IMR-90 (cell line): ENCODE results near the gene DAAM2. TPM values are rescaled to one million over a fixed set of nuclear protein-coding genes. Genes with fewer than 3 reads are reported as not detected.
A peak's percentile ranks its signal among the peaks of the same experiment; 100 is the strongest.

Experiments
- ATAC-seq: fragments of 200-7000 bp; cut with Tn5 transposase; 2 replicates; pipeline ENCODE4 v1.9.1; 2020; ENCODE audit warnings: low read depth, mild to moderate bottlenecking, moderate library complexity
- BruUV-seq: library from RNA; stranded (reverse); fragments of 400-500 nt; replicated peaks from 2 replicates; lab custom pipeline; 2021; lab: Mats Ljungman, UMichigan
- CTCF ChIA-PET: fragments of 300-600 bp; formaldehyde crosslinking; extraction: SDS; loops from one replicate; lab custom pipeline; 2021; ENCODE audit warnings: antibody characterized with exemption; lab: Yijun Ruan, JAX
- POLR2A ChIA-PET: fragments of 300-600 bp; sonication (Branson Sonifier 250); formaldehyde crosslinking; loops from one replicate; lab custom pipeline; 2022; ENCODE audit warnings: antibody characterized with exemption; ENCODE audit not compliant: unreplicated experiment; lab: Charles Lee
- DNase-seq: peaks from one replicate; pipeline ENCODE4 v3.0.0; 2013
- H2AFZ ChIP-seq: replicated peaks from 2 replicates; pipeline ENCODE3; 2013; ENCODE audit warnings: low read length, mild to moderate bottlenecking; ENCODE audit not compliant: poor library complexity
- H2AK5ac ChIP-seq: 2 replicates; pipeline ENCODE4 v1.6.1; 2013; ENCODE audit warnings: low read depth, low read length, inconsistent platforms
- H2AK9ac ChIP-seq: replicated peaks from 2 replicates; pipeline ENCODE3; 2013; ENCODE audit warnings: mild to moderate bottlenecking, low read depth, low read length, moderate library complexity; ENCODE audit not compliant: poor library complexity
- H2BK120ac ChIP-seq: 2 replicates; pipeline ENCODE4 v1.6.1; 2013; ENCODE audit warnings: low read depth, low read length, inconsistent platforms
- H2BK15ac ChIP-seq: 3 replicates; pipeline ENCODE4 v1.6.1; 2013; ENCODE audit warnings: low read depth, low read length, inconsistent platforms
- H2BK20ac ChIP-seq: 2 replicates; pipeline ENCODE4 v1.6.1; 2013; ENCODE audit warnings: low read depth, mild to moderate bottlenecking, inconsistent platforms, low read length, moderate library complexity
- H2BK5ac ChIP-seq: 2 replicates; pipeline ENCODE4 v1.6.1; 2013; ENCODE audit warnings: mild to moderate bottlenecking, low read depth, low read length, inconsistent platforms; ENCODE audit not compliant: poor library complexity, severe bottlenecking
- H3K14ac ChIP-seq: replicated peaks from 2 replicates; pipeline ENCODE4 v1.6.1; 2013; ENCODE audit warnings: low read depth, low read length, inconsistent platforms
- H3K18ac ChIP-seq: 2 replicates; pipeline ENCODE4 v1.6.1; 2013; ENCODE audit warnings: low read depth, low read length, control low read depth
- H3K23ac ChIP-seq: 2 replicates; pipeline ENCODE4 v1.6.1; 2013; ENCODE audit warnings: low read depth, low read length, inconsistent platforms
- H3K27ac ChIP-seq: 2 replicates; pipeline ENCODE4 v1.5.1; 2013; ENCODE audit warnings: mild to moderate bottlenecking, control low read depth, low read length; ENCODE audit not compliant: insufficient read depth
- H3K27me3 ChIP-seq: 2 replicates; pipeline ENCODE4 v1.6.1; 2013; ENCODE audit warnings: low read length; ENCODE audit not compliant: control insufficient read depth, insufficient read depth
- H3K36me3 ChIP-seq: 2 replicates; pipeline ENCODE4 v1.6.1; 2013; ENCODE audit warnings: low read length, mixed read lengths; ENCODE audit not compliant: control insufficient read depth, insufficient read depth
- H3K4ac ChIP-seq: 2 replicates; pipeline ENCODE4 v1.6.1; 2013; ENCODE audit warnings: low read depth, low read length, inconsistent platforms
- H3K4me1 ChIP-seq: 2 replicates; pipeline ENCODE4 v1.6.1; 2013; ENCODE audit warnings: low read length, mixed read lengths; ENCODE audit not compliant: control insufficient read depth, insufficient read depth
- H3K4me2 ChIP-seq: 2 replicates; pipeline ENCODE4 v1.6.1; 2013; ENCODE audit warnings: low read depth, mild to moderate bottlenecking, control low read depth, low read length, moderate library complexity
- H3K4me3 ChIP-seq: 2 replicates; pipeline ENCODE4 v1.5.1; 2013; ENCODE audit warnings: low read depth, mild to moderate bottlenecking, control low read depth, low read length, moderate library complexity; ENCODE audit not compliant: insufficient read depth
- H3K56ac ChIP-seq: 2 replicates; pipeline ENCODE4 v1.6.1; 2013; ENCODE audit warnings: low read length, inconsistent platforms; ENCODE audit not compliant: insufficient read depth; ENCODE audit errors: extremely low read depth
- H3K79me1 ChIP-seq, 2 experiments: 2 replicates each; pipeline ENCODE4 v1.6.1; 2013; ENCODE audit warnings: low read length in 2 of 2, inconsistent platforms in 1 of 2, low read depth in 1 of 2
- H3K9ac ChIP-seq: 2 replicates; pipeline ENCODE4 v1.6.1; 2013; ENCODE audit warnings: low read depth, low read length, control low read depth
- H3K9me1 ChIP-seq: 2 replicates; pipeline ENCODE4 v1.6.1; 2013; ENCODE audit warnings: low read length, inconsistent platforms; ENCODE audit not compliant: insufficient read depth
- H3K9me3 ChIP-seq: 2 replicates; pipeline ENCODE4 v1.6.1; 2013; ENCODE audit warnings: low read length; ENCODE audit not compliant: control insufficient read depth, insufficient read depth
- H4K20me1 ChIP-seq: 2 replicates; pipeline ENCODE4 v1.6.1; 2013; ENCODE audit warnings: low read length, inconsistent platforms; ENCODE audit not compliant: insufficient read depth
- H4K5ac ChIP-seq: 2 replicates; pipeline ENCODE4 v1.6.1; 2013; ENCODE audit warnings: mild to moderate bottlenecking, low read depth, low read length, control low read depth
- H4K8ac ChIP-seq, 2 experiments: 2 replicates each; pipeline ENCODE4 v1.6.1; 2013; ENCODE audit warnings: low read depth in 2 of 2, low read length in 2 of 2, control low read depth in 1 of 2, inconsistent platforms in 1 of 2
- H4K91ac ChIP-seq: 2 replicates; pipeline ENCODE4 v1.6.1; 2013; ENCODE audit warnings: low read depth, low read length, inconsistent platforms; ENCODE audit not compliant: insufficient read depth
- CEBPB ChIP-seq: IDR thresholded peaks from 2 replicates; pipeline ENCODE4 v1.6.1; 2012; ENCODE audit warnings: low read depth, low read length, improper control_type of control experiment
- NFE2L2 ChIP-seq: fragments of 150-350 bp; IDR thresholded peaks from 2 replicates; pipeline ENCODE4 v1.6.1; 2016; ENCODE audit warnings: low read depth, mild to moderate bottlenecking, low read length
- WGBS, 2 experiments: methylation state at CpG; one replicate each; pipeline versions ENCODE4 v1.1.5 to v1.1.7; 2013; ENCODE audit warnings: missing lambda C conversion rate in 2 of 2; ENCODE audit not compliant: insufficient read length in 1 of 2; ENCODE audit errors: extremely low coverage in 2 of 2; 5-methylcytosine and 5-hydroxymethylcytosine counted together
- dilution Hi-C: fragments of 300-500 bp; cut with HindIII; formaldehyde crosslinking; loops from one replicate; pipeline ENCODE4 v1.14.3; 2018; ENCODE audit warnings: low sequenced_read_pairs; ENCODE audit not compliant: unreplicated experiment
- in situ Hi-C: fragments of 300-500 bp; cut with MboI; formaldehyde crosslinking; loops from 3 replicates; pipeline ENCODE4 v1.14.3; 2019; ENCODE audit warnings: low sequenced_read_pairs, inconsistent platforms, mixed read lengths
- intact Hi-C: fragments of 100-400 bp; cut with micrococcal nuclease; formaldehyde crosslinking; loops from 2 replicates; pipeline ENCODE4 v1.10.0; 2022
- polyA plus RNA-seq, 3 experiments: library from polyadenylated mRNA; depleted of rRNA; stranded (reverse); fragments of >200 nt; gene quantifications; 2 replicates each; pipeline ENCODE4 v1.2.3, GENCODE V29; 2012; ENCODE audit warnings: low replicate concordance in 1 of 3
- total RNA-seq: library from RNA; depleted of rRNA; stranded (reverse); fragments of >200 nt; gene quantifications from 2 replicates; pipeline ENCODE4 v1.2.3, GENCODE V29; 2012

DAAM2 gene
- total and polyA plus RNA-seq, 2 of the 4 experiments (the other 2 are of a cell fraction): 11.2 to 12.9 TPM

DNA sequence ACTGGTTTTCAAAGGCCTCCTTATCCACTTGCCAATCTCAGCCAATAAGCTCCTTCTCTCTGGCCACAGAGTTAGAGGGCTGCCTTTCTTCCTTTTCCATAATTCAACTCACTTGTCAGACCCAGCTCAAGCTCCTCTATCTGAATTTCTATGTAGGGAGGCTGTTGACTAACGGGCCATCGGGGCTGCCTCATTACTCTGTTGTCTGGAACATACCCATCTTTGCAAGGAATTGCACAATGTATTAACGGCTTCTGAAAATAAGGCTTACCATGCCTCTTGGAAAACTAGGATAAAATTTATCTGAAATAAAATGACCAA lies 38.5 kb upstream of the DAAM2 start:
- Histone ChIP-seq H4K8ac (no peak overlapping the region), H3K9me1 (no peaks in the 10 kb centered on the region), H2AK9ac (no peak overlapping the region), H3K4me2 (no peak overlapping the region), H3K27ac (no peak overlapping the region), H3K18ac (no peak overlapping the region), H4K91ac (no peak overlapping the region), H3K9me3 (no peaks in the 10 kb centered on the region), H3K27me3 (peaks cover 4% of the 10 kb centered on the region), H3K14ac (no peak overlapping the region), H3K79me1 (no peaks in the 10 kb centered on the region), H3K56ac (no peak overlapping the region), H2BK15ac (no peak overlapping the region), H2BK120ac (no peak overlapping the region), H3K4me3 (no peak overlapping the region), H3K4me1 (no peaks in the 10 kb centered on the region), H3K4ac (no peak overlapping the region), H2AK5ac (no peak overlapping the region), H2BK20ac (no peak overlapping the region), H4K20me1 (no peaks in the 10 kb centered on the region), H3K9ac (no peak overlapping the region), H3K23ac (no peak overlapping the region), H3K36me3 (no peaks in the 10 kb centered on the region), H2BK5ac (no peak overlapping the region), H4K5ac (no peak overlapping the region), H2AFZ (no peak overlapping the region)
- no CpG with 5 or more reads among the region's 3 CpGs for WGBS, 2 experiments
- dilution Hi-C loops (no loop called here), in situ Hi-C loops (no loop called here), intact Hi-C loops (no loop called here)
- no TSS peak for BruUV-seq
- CTCF ChIA-PET: no interaction called here
- DNase-seq (no peak), ATAC-seq (no peak)
- TF ChIP-seq CEBPB (0 out of 2 replicates have a peak, but pooled peaks have one; percentile 22), NFE2L2 (no peak)
- POLR2A ChIA-PET: no interaction called here
